ENCODE data around the gene MAP1B. TPM values are rescaled to one million over a fixed set of nuclear protein-coding genes. Genes with fewer than 3 reads are reported as not detected.
A peak's percentile ranks its signal among the peaks of the same experiment; 100 is the strongest.

Gene MAP1B
- total RNA-seq, 1 donor from 2014 or later: 84.4 TPM

DNA sequence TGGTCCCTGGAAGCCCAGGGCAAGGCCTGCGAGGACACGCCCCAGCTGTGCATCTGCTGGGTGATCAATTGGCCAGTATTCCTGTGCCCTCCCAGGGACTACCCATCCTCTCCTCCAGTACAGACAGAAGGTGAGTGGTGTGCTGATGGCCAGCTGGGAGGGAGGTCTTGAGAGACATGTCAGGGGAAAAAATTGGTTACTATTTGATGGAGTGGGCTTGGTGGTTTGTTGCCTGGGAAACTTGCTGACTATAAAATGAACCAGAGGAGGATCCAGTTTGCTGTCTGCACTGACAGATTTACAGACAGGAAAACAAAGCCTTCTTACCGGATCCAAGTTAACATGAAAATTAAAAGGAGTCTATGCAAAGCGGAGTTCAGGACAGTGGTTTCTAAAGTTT lies 40.3 kb downstream of the MAP1B start:
- Histone ChIP-seq H3K36me3 (no peaks in the 10 kb centered on the region), H2AFZ (replicated peaks) (no peak overlapping the region), H3F3A (ENCODE audit: low read depth) (peaks cover 3% of the 10 kb centered on the region), H3K27ac (peak overlapping the region; percentile 41), H3K4me1 (peaks cover 48% of the 10 kb centered on the region), H4K20me1 (ENCODE audit: low read depth) (peaks cover 55% of the 10 kb centered on the region), H3K9me3 (ENCODE audit: low read depth) (no peaks in the 10 kb centered on the region), H3K4me3 (no peak overlapping the region), H3K4me2 (no peak overlapping the region), H3K27me3 (no peaks in the 10 kb centered on the region), H3K9ac (no peak overlapping the region), H3K79me2 (ENCODE audit: low read depth) (peaks cover 97% of the 10 kb centered on the region)
- peaks cover 83% of the 10 kb centered on the region for H3K4me1 Mint-ChIP-seq
- H3K4me3 Mint-ChIP-seq: no peak overlapping the region
- no peak for DNase-seq (ENCODE audit: low spot score)
- H3K27me3 Mint-ChIP-seq (ENCODE audit: insufficient read depth, low read depth): no peaks in the 10 kb centered on the region
- H3K9me3 Mint-ChIP-seq: no peaks in the 10 kb centered on the region
- peaks cover 54% of the 10 kb centered on the region for H3K36me3 Mint-ChIP-seq
- H3K27ac Mint-ChIP-seq: no peak overlapping the region
- TF ChIP-seq EZH2 (IDR thresholded peaks at IDR 0.05) (no peak), EZH2phosphoT487 (IDR thresholded peaks at IDR 0.05) (no peak), CTCF (IDR thresholded peaks at IDR 0.05) (no peak)

GRCh38 chr5:72149742-72150141 lies 42.5 kb downstream of the MAP1B start:
- Mint-ChIP-seq H3K4me1 (peaks cover 86% of the 10 kb centered on the region), H3K27ac (peak overlapping the region; percentile 33), H3K27me3 (ENCODE audit: insufficient read depth, low read depth) (no peaks in the 10 kb centered on the region), H3K9me3 (no peaks in the 10 kb centered on the region), H3K36me3 (peaks cover 58% of the 10 kb centered on the region), H3K4me3 (no peak overlapping the region)
- H3K4me1 ChIP-seq: peaks cover 49% of the 10 kb centered on the region
- H2AFZ ChIP-seq (replicated peaks): no peak overlapping the region
- H3K36me3 ChIP-seq: no peaks in the 10 kb centered on the region
- H4K20me1 ChIP-seq (ENCODE audit: low read depth): peaks cover 53% of the 10 kb centered on the region
- no peak for DNase-seq (ENCODE audit: low spot score)
- peaks cover 97% of the 10 kb centered on the region for H3K79me2 ChIP-seq (ENCODE audit: low read depth)
- H3K9me3 ChIP-seq (ENCODE audit: low read depth): no peaks in the 10 kb centered on the region
- H3K9ac ChIP-seq: no peak overlapping the region
- H3F3A ChIP-seq (ENCODE audit: low read depth): peaks cover 3% of the 10 kb centered on the region
- no peaks in the 10 kb centered on the region for H3K27me3 ChIP-seq
- no peak for TF ChIP-seq EZH2 (IDR thresholded peaks at IDR 0.05)
- TF ChIP-seq EZH2phosphoT487 (IDR thresholded peaks at IDR 0.05): no peak
- TF ChIP-seq CTCF (IDR thresholded peaks at IDR 0.05): no peak
- no peak overlapping the region for H3K4me2 ChIP-seq
- H3K4me3 ChIP-seq: no peak overlapping the region
- no peak overlapping the region for H3K27ac ChIP-seq

DNA sequence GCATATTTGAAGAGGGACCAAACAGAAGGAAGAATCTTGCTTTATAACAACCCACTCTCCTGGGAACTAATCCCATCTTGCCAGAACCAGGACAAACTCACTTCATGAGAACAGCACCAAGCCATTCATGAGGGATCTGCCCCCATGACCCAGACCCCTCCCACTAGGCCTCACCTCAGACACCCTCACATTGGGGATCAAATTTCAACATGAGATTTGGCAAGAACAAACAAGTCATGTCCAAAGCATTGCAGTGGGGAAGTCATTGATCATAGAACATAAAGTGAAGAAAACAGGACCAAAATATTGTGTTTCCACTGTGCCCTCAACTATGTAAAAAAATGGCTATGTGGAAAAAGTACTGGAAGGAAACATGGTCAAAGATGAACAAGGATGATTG lies 43.9 kb downstream of the MAP1B start:
- Histone ChIP-seq H4K20me1 (ENCODE audit: low read depth) (peaks cover 57% of the 10 kb centered on the region), H3K27ac (no peak overlapping the region), H3K4me2 (peak overlapping the region; percentile 25), H3K4me3 (no peak overlapping the region), H3K79me2 (ENCODE audit: low read depth) (peaks cover 97% of the 10 kb centered on the region), H3K9ac (no peak overlapping the region), H2AFZ (replicated peaks) (no peak overlapping the region), H3K9me3 (ENCODE audit: low read depth) (no peaks in the 10 kb centered on the region), H3K36me3 (no peaks in the 10 kb centered on the region), H3K4me1 (peaks cover 41% of the 10 kb centered on the region), H3F3A (ENCODE audit: low read depth) (peaks cover 3% of the 10 kb centered on the region), H3K27me3 (no peaks in the 10 kb centered on the region)
- Mint-ChIP-seq H3K9me3 (no peaks in the 10 kb centered on the region), H3K27me3 (ENCODE audit: insufficient read depth, low read depth) (no peaks in the 10 kb centered on the region), H3K4me3 (no peak overlapping the region), H3K36me3 (peaks cover 61% of the 10 kb centered on the region), H3K4me1 (peaks cover 75% of the 10 kb centered on the region), H3K27ac (peak overlapping the region; percentile 48)
- TF ChIP-seq EZH2 (IDR thresholded peaks at IDR 0.05) (no peak), CTCF (IDR thresholded peaks at IDR 0.05) (no peak), EZH2phosphoT487 (IDR thresholded peaks at IDR 0.05) (no peak)
- DNase-seq (ENCODE audit: low spot score): no peak
